SK-N-MC (cell line): Measurements from ENCODE around the gene DDX41.

Experiments
- DNase-seq: peaks from one replicate; pipeline ENCODE4 v3.0.0-alpha.2; 2011; ENCODE audit warnings: low read depth, low spot score
- H3K27ac ChIP-seq: fragments of 200-600 bp; sonication (generic); 2 replicates; pipeline ENCODE4 v1.5.1; 2016; ENCODE audit warnings: mixed run types
- H3K36me3 ChIP-seq: fragments of 200-600 bp; sonication (generic); 2 replicates; pipeline ENCODE4 v1.6.1; 2017; ENCODE audit warnings: antibody characterized with exemption, low read length, mixed read lengths; ENCODE audit not compliant: insufficient read depth
- H3K4me3 ChIP-seq: fragments of 200-600 bp; sonication (generic); 2 replicates; pipeline ENCODE4 v1.5.1; 2016
- H3K9ac ChIP-seq: fragments of 200-600 bp; sonication (generic); 2 replicates; pipeline ENCODE4 v1.8.0; 2017; ENCODE audit warnings: mixed run types, mixed read lengths; ENCODE audit not compliant: insufficient read length
- H3K9me3 ChIP-seq: fragments of 200-600 bp; sonication (generic); 2 replicates; pipeline ENCODE4 v1.6.1; 2017; ENCODE audit warnings: low read depth, mild to moderate bottlenecking, antibody characterized with exemption, low read length, moderate library complexity, mixed read lengths
- EZH2 ChIP-seq: fragments of 200-600 bp; sonication (generic); IDR thresholded peaks from one replicate; pipeline ENCODE4 v1.6.1; 2017; ENCODE audit warnings: antibody characterized with exemption
- FOXP2 ChIP-seq: optimal IDR thresholded peaks from 2 replicates; pipeline ENCODE3; 2011; ENCODE audit warnings: mild to moderate bottlenecking, moderate library complexity; ENCODE audit not compliant: insufficient read depth; ENCODE audit errors: extremely low read length, control extremely low read depth
- POLR2AphosphoS5 ChIP-seq: IDR thresholded peaks from 2 replicates; pipeline ENCODE4 v1.6.1; 2012; ENCODE audit warnings: mild to moderate bottlenecking, low read depth, low read length, borderline replicate concordance

DDX41 gene

GRCh38 chr5:177553671-177554429 lies 37.1 kb upstream of the DDX41 start:
- Histone ChIP-seq H3K4me3 (peak overlapping the region; percentile 90), H3K36me3 (peaks cover 28% of the 10 kb centered on the region), H3K9ac (peak overlapping the region; percentile 81), H3K9me3 (no peaks in the 10 kb centered on the region), H3K27ac (no peak overlapping the region)
- no peak for TF ChIP-seq POLR2AphosphoS5
- no peak for TF ChIP-seq FOXP2
- no peak for TF ChIP-seq EZH2
- DNase-seq, result no peak

- peaks cover 28% of the 10 kb centered on the region for H3K36me3 ChIP-seq
- H3K9ac ChIP-seq, result peak overlapping the region; percentile 81
- no peak for DNase-seq
- no peak for TF ChIP-seq POLR2AphosphoS5
- TF ChIP-seq EZH2, result no peak
- no peak for TF ChIP-seq FOXP2
- H3K4me3 ChIP-seq, result peak overlapping the region; percentile 90
- no peak overlapping the region for H3K27ac ChIP-seq
- no peaks in the 10 kb centered on the region for H3K9me3 ChIP-seq
Observed at GRCh38 chr5:177552839-177553455, 36.2 kb upstream of the DDX41 start.

- H3K9ac ChIP-seq, result no peak overlapping the region
- no peaks in the 10 kb centered on the region for H3K9me3 ChIP-seq
- H3K4me3 ChIP-seq, result no peak overlapping the region
- TF ChIP-seq FOXP2 (no peak), POLR2AphosphoS5 (no peak), EZH2 (no peak)
- no peak for DNase-seq
- no peak overlapping the region for H3K27ac ChIP-seq
- H3K36me3 ChIP-seq, result peaks cover 28% of the 10 kb centered on the region
Observed at GRCh38 chr5:177550122-177550521, 33.4 kb upstream of the DDX41 start.

- Histone ChIP-seq H3K9ac (no peak overlapping the region), H3K9me3 (no peaks in the 10 kb centered on the region), H3K36me3 (peaks cover 30% of the 10 kb centered on the region), H3K27ac (no peak overlapping the region; the same call in 1 of the 2 replicates), H3K4me3 (no peak overlapping the region)
- DNase-seq, result no peak
- TF ChIP-seq EZH2 (no peak), POLR2AphosphoS5 (no peak), FOXP2 (no peak)
Observed at GRCh38 chr5:177548495-177548894, 31.7 kb upstream of the DDX41 start.

- no peak overlapping the region for H3K9ac ChIP-seq
- 0 out of 2 replicates have a peak overlapping the region, but pooled peaks have one; percentile 5 for H3K27ac ChIP-seq
Observed at GRCh38 chr5:177547736-177548135, 31.0 kb upstream of the DDX41 start.

GRCh38 chr5:177546258-177546741 lies 29.5 kb upstream of the DDX41 start:
- no peak for TF ChIP-seq EZH2
- no peak for TF ChIP-seq FOXP2
- no peak for TF ChIP-seq POLR2AphosphoS5
- DNase-seq, result no peak
- Histone ChIP-seq H3K4me3 (no peak overlapping the region), H3K27ac (peak overlapping the region; percentile 90), H3K9ac (peak overlapping the region; percentile 49), H3K36me3 (peaks cover 18% of the 10 kb centered on the region), H3K9me3 (no peaks in the 10 kb centered on the region)

More at GRCh38 chr5:177547736-177548135, 31.0 kb upstream of the DDX41 start:
- DNase-seq, result no peak
- H3K4me3 ChIP-seq, result no peak overlapping the region
- no peaks in the 10 kb centered on the region for H3K9me3 ChIP-seq
- TF ChIP-seq EZH2 (no peak), FOXP2 (no peak), POLR2AphosphoS5 (no peak)
- H3K36me3 ChIP-seq, result peaks cover 28% of the 10 kb centered on the region

GRCh38 chr5:177545487-177546257 lies 28.9 kb upstream of the DDX41 start:
- Histone ChIP-seq H3K36me3 (peaks cover 13% of the 10 kb centered on the region), H3K27ac (peak overlapping the region; percentile 90), H3K9ac (peak overlapping the region; percentile 49), H3K9me3 (no peaks in the 10 kb centered on the region), H3K4me3 (peak overlapping the region; percentile 23; the same call in 1 of the 2 replicates)
- no peak for TF ChIP-seq EZH2
- TF ChIP-seq POLR2AphosphoS5, result no peak
- TF ChIP-seq FOXP2, result no peak
- DNase-seq, result no peak

- no peak for DNase-seq
- no peak for TF ChIP-seq EZH2
- H3K4me3 ChIP-seq, result no peak overlapping the region
- H3K9me3 ChIP-seq, result no peaks in the 10 kb centered on the region
- H3K27ac ChIP-seq, result no peak overlapping the region
- peaks cover 20% of the 10 kb centered on the region for H3K36me3 ChIP-seq
- no peak overlapping the region for H3K9ac ChIP-seq
Observed at GRCh38 chr5:177542816-177543465, 26.2 kb upstream of the DDX41 start.
